Measurements from ENCODE around the gene BTG1.

Gene BTG1

GRCh38 chr12:92156704-92157395 lies 11.2 kb upstream of the BTG1 start:
- H3K4me3 ChIP-seq (ENCODE audit: low read depth, low read length) = no peak overlapping the region
- no peaks in the 10 kb centered on the region for H3K4me1 ChIP-seq
- no peaks in the 10 kb centered on the region for H3K36me3 ChIP-seq
- no peaks in the 10 kb centered on the region for H3K27me3 ChIP-seq
- no peaks in the 10 kb centered on the region for H3K9me3 ChIP-seq
- TF ChIP-seq CTCF (IDR thresholded peaks at IDR 0.05; ENCODE audit: low read depth, low read length) = no peak
- DNase-seq = no peak

DNA sequence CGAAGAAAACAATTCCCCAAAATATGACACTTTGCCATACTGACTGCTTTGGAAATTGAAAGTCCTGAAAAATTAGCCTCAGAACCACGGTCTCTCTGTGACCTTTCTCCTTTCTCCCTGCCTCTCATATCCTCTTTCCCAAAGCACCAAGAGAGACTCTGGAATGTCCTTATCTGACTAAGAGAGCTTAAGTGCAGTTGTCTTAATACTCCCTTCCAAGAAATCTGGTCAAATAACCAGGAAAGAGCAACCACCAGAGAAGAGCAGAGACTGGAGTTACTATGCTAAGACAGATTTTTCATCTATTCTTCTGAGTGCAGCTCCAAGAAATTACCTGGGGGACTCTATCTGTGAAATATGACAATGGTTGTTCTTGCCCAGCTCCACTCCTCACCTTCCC lies 10.5 kb upstream of the BTG1 start:
- Histone ChIP-seq H3K36me3 (no peaks in the 10 kb centered on the region), H3K9me3 (no peaks in the 10 kb centered on the region), H3K4me1 (no peaks in the 10 kb centered on the region), H3K4me3 (ENCODE audit: low read depth, low read length) (no peak overlapping the region), H3K27me3 (no peaks in the 10 kb centered on the region)
- no peak for TF ChIP-seq CTCF (IDR thresholded peaks at IDR 0.05; ENCODE audit: low read depth, low read length)
- no peak for DNase-seq

- no peaks in the 10 kb centered on the region for H3K4me1 ChIP-seq
Measured at GRCh38 chr12:92155733-92156132, 10.1 kb upstream of the BTG1 start.

GRCh38 chr12:92151916-92152315 lies 6.3 kb upstream of the BTG1 start:
- Histone ChIP-seq H3K36me3 (no peaks in the 10 kb centered on the region), H3K9me3 (no peaks in the 10 kb centered on the region)
- no peak for TF ChIP-seq CTCF (IDR thresholded peaks at IDR 0.05; ENCODE audit: low read depth, low read length)

More at GRCh38 chr12:92155733-92156132, 10.1 kb upstream of the BTG1 start:
- Histone ChIP-seq H3K4me3 (ENCODE audit: low read depth, low read length) (no peak overlapping the region), H3K36me3 (no peaks in the 10 kb centered on the region), H3K9me3 (no peaks in the 10 kb centered on the region), H3K27me3 (no peaks in the 10 kb centered on the region)
- TF ChIP-seq CTCF (IDR thresholded peaks at IDR 0.05; ENCODE audit: low read depth, low read length) = no peak
- DNase-seq = no peak

DNA sequence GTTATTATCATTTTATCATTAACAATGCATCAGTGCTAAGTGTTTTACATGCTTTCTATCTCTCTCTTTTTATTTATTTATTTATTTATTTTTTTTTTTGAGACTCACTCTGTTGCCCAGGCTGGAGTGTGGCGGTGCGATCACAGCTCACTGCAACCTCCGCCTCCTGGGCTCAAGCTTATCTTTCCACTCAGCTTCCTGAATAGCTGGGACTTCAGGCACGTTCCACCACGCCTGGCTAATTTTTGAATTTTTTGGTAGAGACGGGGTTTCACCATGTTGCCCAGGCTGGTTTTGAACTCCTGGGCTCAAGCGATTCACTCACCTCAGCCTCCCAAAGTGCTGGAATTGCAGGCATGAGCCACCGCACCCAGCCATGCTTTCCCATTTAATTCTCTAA lies 3.9 kb upstream of the BTG1 start:
- no peaks in the 10 kb centered on the region for H3K27me3 ChIP-seq
- no peaks in the 10 kb centered on the region for H3K36me3 ChIP-seq
- no peak for TF ChIP-seq CTCF (IDR thresholded peaks at IDR 0.05; ENCODE audit: low read depth, low read length)
- H3K9me3 ChIP-seq = no peaks in the 10 kb centered on the region
- no peak overlapping the region for H3K4me3 ChIP-seq (ENCODE audit: low read depth, low read length)
- DNase-seq = no peak
- no peaks in the 10 kb centered on the region for H3K4me1 ChIP-seq

More at GRCh38 chr12:92151916-92152315, 6.3 kb upstream of the BTG1 start:
- DNase-seq = no peak
- no peak overlapping the region for H3K4me3 ChIP-seq (ENCODE audit: low read depth, low read length)
- H3K27me3 ChIP-seq = no peaks in the 10 kb centered on the region
- H3K4me1 ChIP-seq = no peaks in the 10 kb centered on the region

- H3K36me3 ChIP-seq = peaks cover 14% of the 10 kb centered on the region
- no peaks in the 10 kb centered on the region for H3K4me1 ChIP-seq
- no peak for DNase-seq
- H3K27me3 ChIP-seq = no peaks in the 10 kb centered on the region
- no peaks in the 10 kb centered on the region for H3K9me3 ChIP-seq
- H3K4me3 ChIP-seq (ENCODE audit: low read depth, low read length) = no peak overlapping the region
- no peak for TF ChIP-seq CTCF (IDR thresholded peaks at IDR 0.05; ENCODE audit: low read depth, low read length)
Measured at GRCh38 chr12:92147491-92147890, 1.8 kb upstream of the BTG1 start.

Data from BE2C (cell line).